ENCODE data around the gene IL17B. TPM values are rescaled to one million over a fixed set of nuclear protein-coding genes. Genes with fewer than 3 reads are reported as not detected.

IL17B gene
- not detected in 5 replicates for total RNA-seq (2022; extraction: Qiagen RNA extraction)

GRCh38 chr5:149379177-149379761 lies at the start of gene IL17B:
Gene IL17B (minus strand): TSS chr5:149379292. CDS start chr5:149379225, 67 bp downstream.

GRCh38 chr5:149357370-149358293 lies 21.5 kb downstream of the IL17B start, which contains the start of gene PCYOX1L:
Gene PCYOX1L (plus strand): TSS chr5:149358046. CDS start chr5:149358069, 23 bp downstream.

GRCh38 chr5:149345147-149345891 lies 33.8 kb downstream of the IL17B start, which contains the start of gene GRPEL2:
Gene GRPEL2 (plus strand): TSS chr5:149345499. CDS start chr5:149345540, 41 bp downstream.

Other genes starting within 250 kb of the IL17B start
- 16.8 to 25.1 TPM (median 21.0 TPM) in 5 replicates for gene ABLIM3, start 237.8 kb downstream of the IL17B start, total RNA-seq (2022; extraction: Qiagen RNA extraction)
- gene AFAP1L1, start 107.4 kb downstream of the IL17B start, total RNA-seq (2022; extraction: Qiagen RNA extraction), result 10.3 to 15.2 TPM (median 13.4 TPM) in 5 replicates
- 8.4 to 10.1 TPM (median 8.6 TPM) in 5 replicates for gene GRPEL2, start 33.8 kb downstream of the IL17B start, total RNA-seq (2022; extraction: Qiagen RNA extraction)
- gene PCYOX1L, start 21.2 kb downstream of the IL17B start, total RNA-seq (2022; extraction: Qiagen RNA extraction), result 2.2 to 3.2 TPM (median 3.0 TPM) in 5 replicates
- gene CSNK1A1, start 172.1 kb upstream of the IL17B start, total RNA-seq (2022; extraction: Qiagen RNA extraction), result 140 to 177 TPM (median 171 TPM) in 5 replicates
- 2.1 to 2.7 TPM (median 2.5 TPM) in 5 replicates for gene ARHGEF37, start 202.2 kb upstream of the IL17B start, total RNA-seq (2022; extraction: Qiagen RNA extraction)

Measured in A549 treated with dexamethasone at 1 μM for 4 hours (cell line).